Tibial nerve (tissue), 4 donors: ENCODE results near the gene GOLGA6C. TPM values are rescaled to one million over a fixed set of nuclear protein-coding genes. Genes with fewer than 3 reads are reported as not detected.
"Not testable (repeated sequence)": the region's sequence is repeated elsewhere in the genome, so short reads cannot be mapped to it uniquely, and the experiment has no call there.

Experiments used
- DNase-seq, 2 donors: peaks; one replicate each; pipeline ENCODE4 v3.0.0-alpha.2; 2019; ENCODE audit warnings: low spot score in 2 of 2
- H3K27ac ChIP-seq, 4 donors: fragments of 200-600 bp; sonication (generic) in 3 of 4; one replicate each; pipeline ENCODE4 v1.5.1; 2017 to 2019; ENCODE audit warnings: mild to moderate bottlenecking in 1 of 4
- H3K27me3 ChIP-seq, 2 donors: fragments of 200-600 bp; sonication (generic) in 1 of 2; one replicate each; pipeline versions ENCODE4 v1.5.1 to v1.6.0; 2017 to 2019
- H3K36me3 ChIP-seq, 3 donors: fragments of 200-600 bp; sonication (generic); one replicate each; pipeline ENCODE4 v1.5.1; 2018 to 2019
- H3K4me1 ChIP-seq, 4 donors: fragments of 200-600 bp; sonication (generic) in 3 of 4; one replicate each; pipeline ENCODE4 v1.5.1; 2017 to 2019
- H3K4me3 ChIP-seq, 4 donors: fragments of 200-600 bp; sonication (generic) in 3 of 4; one replicate each; pipeline ENCODE4 v1.5.1; 2017 to 2019; ENCODE audit warnings: mild to moderate bottlenecking in 1 of 4, moderate library complexity in 1 of 4
- H3K9me3 ChIP-seq, 4 donors: fragments of 200-600 bp; sonication (generic) in 3 of 4; one replicate each; pipeline ENCODE4 v1.5.1; 2017 to 2019
- CTCF ChIP-seq, 5 experiments: fragments of 200-600 bp in 3 of 5; fragments of 450-650 bp in 2 of 5; sonication (generic) in 3 of 5; IDR thresholded peaks; one replicate each; pipeline ENCODE4 v1.5.1; 2016 to 2019; ENCODE audit warnings: antibody characterized with exemption in 5 of 5, mild to moderate bottlenecking in 3 of 5, moderate library complexity in 2 of 5
- EP300 ChIP-seq, 2 donors: sonication (generic); formaldehyde crosslinking; IDR thresholded peaks; one replicate each; pipeline ENCODE4 v1.6.1; 2017; ENCODE audit warnings: antibody characterized with exemption in 2 of 2, mild to moderate bottlenecking in 1 of 2
- POLR2A ChIP-seq, 2 donors: fragments of 450-650 bp; IDR thresholded peaks; one replicate each; pipeline ENCODE4 v1.6.1; 2017; ENCODE audit warnings: antibody characterized with exemption in 2 of 2, mild to moderate bottlenecking in 2 of 2, moderate library complexity in 2 of 2
- whole genome bisulfite sequencing, 2 donors: methylation state at CpG; one replicate each; pipeline ENCODE4 v1.1.5; 2018; 5-methylcytosine and 5-hydroxymethylcytosine counted together
- total RNA-seq, 4 donors: library from RNA; depleted of rRNA; stranded (reverse); fragments of >200 nt; gene quantifications; one replicate each; pipeline ENCODE4 v1.1.0, GENCODE V29; 2016

The GOLGA6C gene
- total RNA-seq, 4 donors from 2014 or later: 0.63 to 1.5 TPM; not detected in 2

DNA sequence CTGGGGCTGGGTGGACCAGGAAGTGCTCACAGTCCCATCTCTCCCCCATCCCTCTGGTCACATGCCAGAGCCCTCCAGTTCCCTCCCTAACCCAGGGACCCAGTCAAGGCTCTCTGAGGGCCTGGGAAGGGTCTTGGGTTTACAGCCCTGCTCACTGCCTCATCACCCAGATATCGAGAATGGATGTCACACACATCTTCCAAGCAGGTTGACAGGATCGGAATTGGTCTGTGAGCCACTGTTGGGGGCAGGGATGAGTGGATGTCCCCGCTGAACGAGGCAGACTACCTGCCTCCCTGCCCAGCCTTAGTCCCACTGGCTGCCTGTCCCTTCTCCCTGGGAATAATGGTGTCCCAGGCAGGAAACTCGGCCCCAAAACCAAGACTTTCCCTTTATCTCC is 20.0 kb upstream of the GOLGA6C start:
- Histone ChIP-seq H3K9me3 (no peaks in the 10 kb centered on the region), H3K27ac (no peak overlapping the region), H3K4me3 (no peak overlapping the region), H3K36me3 (no peaks in the 10 kb centered on the region), H3K4me1 (no peaks in the 10 kb centered on the region), H3K27me3 (peaks cover 0 to 44% of the 10 kb centered on the region in 2 donors)
- TF ChIP-seq POLR2A (IDR thresholded peaks at IDR 0.05): no peak
- no peak for TF ChIP-seq CTCF (IDR thresholded peaks at IDR 0.05)
- TF ChIP-seq EP300 (IDR thresholded peaks at IDR 0.05): no peak
- no peak for DNase-seq
- WGBS, 2 donors: 73 to 88% methylated on average over 5 of the region's 5 CpGs

GRCh38 chr15:75245741-75246140 is 12.4 kb upstream of the GOLGA6C start:
- 75 to 96% methylated on average over 1 of the region's 1 CpG for WGBS, 2 donors
- H3K27ac ChIP-seq, H3K4me3 ChIP-seq, H3K4me1 ChIP-seq, H3K36me3 ChIP-seq, H3K9me3 ChIP-seq, DNase-seq: not testable (repeated sequence)
- peaks cover 0 to 16% of the 10 kb centered on the region in 2 donors for H3K27me3 ChIP-seq

DNA sequence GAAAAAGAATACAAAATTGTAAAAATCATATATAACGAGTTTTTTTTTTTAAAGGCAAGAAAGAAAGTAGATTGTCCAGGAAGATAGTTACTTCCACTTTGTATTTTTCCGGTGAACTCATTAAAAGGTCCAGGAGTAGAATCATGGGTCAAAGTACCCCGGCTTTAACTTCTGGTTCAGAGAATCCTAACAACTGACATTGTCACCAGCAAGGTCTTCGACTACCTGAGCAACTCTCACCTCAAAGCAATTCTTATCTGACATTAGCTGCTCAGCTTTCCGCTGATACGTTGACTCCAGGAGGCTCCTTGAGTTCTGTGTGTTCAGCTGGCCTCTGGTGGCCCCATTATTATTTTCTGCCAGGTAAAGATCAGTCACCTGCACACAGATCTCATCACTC is 9.1 kb upstream of the GOLGA6C start:
- WGBS, 2 donors: 80 to 85% methylated on average over 6 of the region's 6 CpGs
- not testable (repeated sequence) for DNase-seq, H3K9me3 ChIP-seq

GRCh38 chr15:75249726-75250125 is 8.4 kb upstream of the GOLGA6C start:
- Histone ChIP-seq H3K4me1 (no peaks in the 10 kb centered on the region), H3K9me3 (no peaks in the 10 kb centered on the region), H3K36me3 (no peaks in the 10 kb centered on the region), H3K27ac (no peak overlapping the region), H3K27me3 (peaks cover 0 to 11% of the 10 kb centered on the region in 2 donors), H3K4me3 (no peak overlapping the region)
- 44 to 45% methylated on average over 4 of the region's 4 CpGs for WGBS, 2 donors
- TF ChIP-seq EP300 (IDR thresholded peaks at IDR 0.05) (no peak), CTCF (IDR thresholded peaks at IDR 0.05) (no peak), POLR2A (IDR thresholded peaks at IDR 0.05) (no peak)
- DNase-seq: no peak

More for the DNA sequence above, 9.1 kb upstream of the GOLGA6C start:
- not testable (repeated sequence) for H3K4me1 ChIP-seq, H3K4me3 ChIP-seq, H3K36me3 ChIP-seq, H3K27ac ChIP-seq
- H3K27me3 ChIP-seq: peaks cover 0 to 11% of the 10 kb centered on the region in 2 donors

GRCh38 chr15:75251343-75251742 is 6.8 kb upstream of the GOLGA6C start:
- not testable (repeated sequence) for DNase-seq, H3K9me3 ChIP-seq, H3K36me3 ChIP-seq, H3K4me1 ChIP-seq, H3K27ac ChIP-seq, H3K4me3 ChIP-seq
- 88% methylated on average over 4 of the region's 4 CpGs for WGBS, 2 donors
- H3K27me3 ChIP-seq: peaks cover 0 to 11% of the 10 kb centered on the region in 2 donors

GRCh38 chr15:75252285-75252684 is 5.8 kb upstream of the GOLGA6C start:
- not testable (repeated sequence) for H3K27ac ChIP-seq, H3K27me3 ChIP-seq, H3K4me3 ChIP-seq, DNase-seq, H3K36me3 ChIP-seq, H3K9me3 ChIP-seq, H3K4me1 ChIP-seq
- 83% methylated on average over 4 of the region's 4 CpGs for WGBS, 2 donors

DNA sequence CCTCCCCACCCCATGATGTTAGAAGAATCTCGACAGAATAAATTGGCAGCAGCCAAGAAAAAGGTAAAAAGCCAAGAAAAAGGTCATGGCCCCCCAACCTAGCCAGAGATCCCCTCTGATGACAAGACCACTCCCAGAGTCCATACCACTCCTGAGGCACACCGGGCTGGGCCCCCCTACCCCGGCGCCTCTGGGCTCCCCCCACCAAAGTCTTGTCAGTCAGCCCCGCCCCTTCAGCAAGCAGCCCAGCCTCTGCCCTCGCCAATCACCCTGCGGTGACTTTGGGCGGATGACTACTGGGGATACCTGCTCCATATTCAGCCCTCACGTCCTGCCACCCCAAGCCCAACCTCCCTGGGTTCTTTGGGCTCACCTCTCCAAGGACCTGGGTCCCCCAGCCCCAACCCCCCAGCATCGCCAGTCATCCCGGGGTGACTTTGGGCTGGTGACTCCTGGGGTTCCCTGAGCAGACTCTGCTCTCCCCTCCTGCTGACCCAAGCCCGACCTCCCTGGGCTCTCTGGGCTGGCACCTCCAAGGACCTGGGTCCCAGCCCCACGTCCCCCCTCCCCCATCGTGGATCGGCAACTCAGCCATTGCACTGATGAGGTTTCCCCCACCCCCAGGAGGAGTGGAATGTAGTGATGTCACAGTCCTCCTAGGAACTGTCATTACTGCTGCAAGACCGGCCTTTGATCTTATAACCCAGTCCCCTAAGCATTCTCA is 648 bp downstream of the GOLGA6C start:
- DNase-seq, H3K4me1 ChIP-seq, H3K9me3 ChIP-seq, H3K27me3 ChIP-seq, H3K27ac ChIP-seq, H3K4me3 ChIP-seq, H3K36me3 ChIP-seq: not testable (repeated sequence)
- 70 to 76% methylated on average over 2 to 9 of the region's 16 CpGs for WGBS, 2 donors

DNA sequence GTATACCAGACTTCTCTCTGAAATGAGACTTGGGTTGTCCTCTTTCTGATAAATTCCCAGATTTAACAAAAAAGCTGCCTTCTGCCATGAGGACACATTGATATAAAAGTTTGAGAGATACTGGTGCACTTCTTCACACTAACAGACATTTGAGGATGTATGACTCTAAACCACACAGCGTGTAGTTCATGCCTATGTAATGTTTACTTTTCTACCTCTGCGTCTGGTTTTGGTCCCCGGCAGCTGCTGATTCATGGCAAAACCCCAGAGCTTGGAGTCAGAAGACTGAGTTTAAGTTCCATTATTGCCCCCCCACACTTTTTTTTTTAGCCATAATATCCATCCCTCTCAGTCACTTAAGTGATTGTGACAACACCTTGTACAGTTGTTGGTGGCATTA is 1.7 kb downstream of the GOLGA6C start:
- DNase-seq, H3K27ac ChIP-seq, H3K36me3 ChIP-seq, H3K9me3 ChIP-seq, H3K27me3 ChIP-seq, H3K4me3 ChIP-seq, H3K4me1 ChIP-seq: not testable (repeated sequence)
- WGBS, 2 donors: no CpG with 5 or more reads among the region's 3 CpGs

GRCh38 chr15:75273751-75274359 is 15.7 kb downstream of the GOLGA6C start:
- H3K9me3 ChIP-seq, H3K36me3 ChIP-seq, H3K4me1 ChIP-seq, H3K4me3 ChIP-seq, H3K27ac ChIP-seq, H3K27me3 ChIP-seq, DNase-seq: not testable (repeated sequence)
- WGBS, 2 donors: 90 to 92% methylated on average over 1 to 3 of the region's 8 CpGs
